OCI-LY3 (cell line): Measurements from ENCODE around the gene APLF.
A peak's percentile ranks its signal among the peaks of the same experiment; 100 is the strongest.
"Not testable (repeated sequence)": the region's sequence is repeated elsewhere in the genome, so short reads cannot be mapped to it uniquely, and the experiment has no call there.

Experiments used
- H2AFZ ChIP-seq: fragments of 200-600, 300-600 bp; shearing (Covaris generic); 2 replicates; pipeline ENCODE4 v1.6.0; 2014; ENCODE audit warnings: antibody characterized with exemption, low read depth, low read length
- H3K27ac ChIP-seq: fragments of 200-600, 300-600 bp; sonication (generic); 2 replicates; pipeline ENCODE4 v1.5.1; 2014; ENCODE audit warnings: mild to moderate bottlenecking, low read length, moderate library complexity, mixed read lengths
- H3K27me3 ChIP-seq: fragments of 200-600, 300-600 bp; sonication (generic); 2 replicates; pipeline ENCODE4 v1.6.1; 2014; ENCODE audit warnings: low read depth, low read length, mixed read lengths
- H3K36me3 ChIP-seq: fragments of 200-600, 300-600 bp; sonication (generic); replicated peaks from 2 replicates; pipeline ENCODE3; 2014; ENCODE audit warnings: low read depth, low read length, mixed read lengths
- H3K4me1 ChIP-seq: fragments of 300-600, 200-600 bp; sonication (generic); 2 replicates; pipeline ENCODE4 v1.6.1; 2014; ENCODE audit warnings: low read length, mixed read lengths
- H3K4me2 ChIP-seq: fragments of 200-600, 300-600 bp; sonication (generic); 2 replicates; pipeline ENCODE4 v1.6.1; 2014; ENCODE audit warnings: low read length, mixed read lengths
- H3K4me3 ChIP-seq: fragments of 300-600, 200-600 bp; sonication (generic); 2 replicates; pipeline ENCODE4 v1.5.1; 2014; ENCODE audit warnings: antibody characterized with exemption, mild to moderate bottlenecking, low read length, moderate library complexity
- H3K79me2 ChIP-seq: fragments of 300-600, 200-600 bp; shearing (Covaris generic); 2 replicates; pipeline ENCODE4 v1.6.1; 2014; ENCODE audit warnings: mild to moderate bottlenecking, low read length, mixed read lengths
- H3K9ac ChIP-seq: fragments of 300-600, 200-600 bp; shearing (Covaris generic); 2 replicates; pipeline ENCODE4 v1.6.0; 2014; ENCODE audit warnings: mild to moderate bottlenecking, low read length, moderate library complexity
- H3K9me3 ChIP-seq: fragments of 200-600, 300-600 bp; shearing (Covaris generic); 2 replicates; pipeline ENCODE4 v1.6.1; 2014; ENCODE audit warnings: low read length, mixed read lengths; ENCODE audit not compliant: insufficient read depth
- H4K20me1 ChIP-seq: fragments of 200-600, 300-600 bp; sonication (generic); 2 replicates; pipeline ENCODE4 v1.6.1; 2016; ENCODE audit warnings: low read length, mixed read lengths; ENCODE audit not compliant: insufficient read depth
- EZH2phosphoT487 ChIP-seq: fragments of 200-600 bp; shearing (Covaris generic); IDR thresholded peaks from 2 replicates; pipeline ENCODE4 v1.6.1; 2018; ENCODE audit warnings: antibody characterized with exemption, mixed run types, low read depth
- TF ChIP-seq, protein P1 (sequence below): fragments of 200-600, 300-600 bp; sonication (generic); IDR thresholded peaks from 2 replicates; pipeline ENCODE4 v1.5.1; 2014; ENCODE audit warnings: antibody characterized with exemption, low read length, low read depth

The APLF gene

GRCh38 chr2:68436270-68436669, 31.1 kb upstream of the APLF start:
- H3K27ac ChIP-seq = no peak overlapping the region
- H3K9me3 ChIP-seq = no peaks in the 10 kb centered on the region
- no peak overlapping the region for H3K4me2 ChIP-seq
- H3K9ac ChIP-seq = no peak overlapping the region
- no peaks in the 10 kb centered on the region for H3K27me3 ChIP-seq
- H3K4me3 ChIP-seq = no peak overlapping the region
- no peak overlapping the region for H2AFZ ChIP-seq
- H3K36me3 ChIP-seq = no peaks in the 10 kb centered on the region
- H3K79me2 ChIP-seq = peaks cover 1% of the 10 kb centered on the region; the same call in 1 of the 2 replicates
- TF ChIP-seq EZH2phosphoT487 = no peak
- TF ChIP-seq, protein P1, sequence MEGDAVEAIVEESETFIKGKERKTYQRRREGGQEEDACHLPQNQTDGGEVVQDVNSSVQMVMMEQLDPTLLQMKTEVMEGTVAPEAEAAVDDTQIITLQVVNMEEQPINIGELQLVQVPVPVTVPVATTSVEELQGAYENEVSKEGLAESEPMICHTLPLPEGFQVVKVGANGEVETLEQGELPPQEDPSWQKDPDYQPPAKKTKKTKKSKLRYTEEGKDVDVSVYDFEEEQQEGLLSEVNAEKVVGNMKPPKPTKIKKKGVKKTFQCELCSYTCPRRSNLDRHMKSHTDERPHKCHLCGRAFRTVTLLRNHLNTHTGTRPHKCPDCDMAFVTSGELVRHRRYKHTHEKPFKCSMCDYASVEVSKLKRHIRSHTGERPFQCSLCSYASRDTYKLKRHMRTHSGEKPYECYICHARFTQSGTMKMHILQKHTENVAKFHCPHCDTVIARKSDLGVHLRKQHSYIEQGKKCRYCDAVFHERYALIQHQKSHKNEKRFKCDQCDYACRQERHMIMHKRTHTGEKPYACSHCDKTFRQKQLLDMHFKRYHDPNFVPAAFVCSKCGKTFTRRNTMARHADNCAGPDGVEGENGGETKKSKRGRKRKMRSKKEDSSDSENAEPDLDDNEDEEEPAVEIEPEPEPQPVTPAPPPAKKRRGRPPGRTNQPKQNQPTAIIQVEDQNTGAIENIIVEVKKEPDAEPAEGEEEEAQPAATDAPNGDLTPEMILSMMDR = no peak
- peaks cover 47% of the 10 kb centered on the region for H3K4me1 ChIP-seq
- no peaks in the 10 kb centered on the region for H4K20me1 ChIP-seq

GRCh38 chr2:68438455-68439303, 28.7 kb upstream of the APLF start:
- TF ChIP-seq EZH2phosphoT487 = no peak
- TF ChIP-seq, protein P1 = no peak
- H2AFZ ChIP-seq = peak overlapping the region; percentile 76
- H3K4me1 ChIP-seq = peaks cover 59% of the 10 kb centered on the region

DNA sequence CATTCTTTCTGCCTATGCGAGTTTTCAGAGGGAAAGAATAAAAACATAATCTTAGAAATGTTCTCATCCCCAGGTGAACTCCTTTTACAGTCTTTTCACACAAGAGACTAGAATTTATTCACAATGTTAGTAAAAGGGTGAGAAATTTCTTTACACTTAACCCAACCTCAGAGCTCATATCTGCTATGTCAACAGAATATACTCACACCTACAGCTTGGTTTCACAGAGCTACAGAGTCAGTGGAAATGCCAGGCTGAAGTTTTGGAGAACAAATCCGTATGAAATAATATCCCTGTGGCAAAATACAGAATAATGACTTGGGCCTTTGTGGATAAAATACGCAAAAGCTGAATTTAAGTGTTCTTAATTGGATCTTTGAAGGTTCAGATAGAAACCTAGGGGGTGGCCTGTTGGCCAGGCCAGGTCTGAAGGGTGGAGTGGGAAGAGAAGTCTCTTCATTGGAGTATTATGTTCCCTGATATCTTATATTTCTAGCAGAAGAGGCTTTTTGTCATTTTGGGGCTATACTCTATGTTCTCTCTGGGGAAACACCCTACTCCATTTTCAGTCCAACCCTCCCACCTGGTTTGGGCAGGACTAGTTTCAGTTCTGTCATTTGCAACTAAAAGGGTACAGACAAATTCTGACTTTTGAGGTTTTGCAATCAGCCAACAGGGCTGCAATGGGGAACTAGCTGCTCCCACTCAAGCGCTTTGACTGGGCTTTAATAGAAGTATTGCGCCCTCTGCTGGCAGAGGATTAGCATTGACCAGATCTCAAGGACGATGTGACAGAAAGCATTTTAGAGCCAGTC, 26.0 kb upstream of the APLF start:
- Histone ChIP-seq H2AFZ (peak overlapping the region; percentile 73), H3K9ac (peak overlapping the region; percentile 69), H3K4me1 (peaks cover 47% of the 10 kb centered on the region), H3K79me2 (peaks cover 3% of the 10 kb centered on the region; the same call in 1 of the 2 replicates), H4K20me1 (no peaks in the 10 kb centered on the region), H3K27me3 (no peaks in the 10 kb centered on the region), H3K4me3 (peak overlapping the region; percentile 42), H3K36me3 (no peaks in the 10 kb centered on the region), H3K9me3 (no peaks in the 10 kb centered on the region), H3K27ac (peak overlapping the region; percentile 85), H3K4me2 (peak overlapping the region; percentile 76)
- no peak for TF ChIP-seq EZH2phosphoT487
- TF ChIP-seq, protein P1 = peak; percentile 94

More at GRCh38 chr2:68438455-68439303, 28.7 kb upstream of the APLF start:
- H3K4me3 ChIP-seq = peak overlapping the region; percentile 67
- H3K9me3 ChIP-seq = no peaks in the 10 kb centered on the region
- peak overlapping the region; percentile 91 for H3K4me2 ChIP-seq
- H3K36me3 ChIP-seq = no peaks in the 10 kb centered on the region
- peak overlapping the region; percentile 61 for H3K9ac ChIP-seq
- H3K27me3 ChIP-seq = no peaks in the 10 kb centered on the region
- H3K79me2 ChIP-seq = peaks cover 3% of the 10 kb centered on the region; the same call in 1 of the 2 replicates
- peak overlapping the region; percentile 68 for H3K27ac ChIP-seq
- H4K20me1 ChIP-seq = no peaks in the 10 kb centered on the region

DNA sequence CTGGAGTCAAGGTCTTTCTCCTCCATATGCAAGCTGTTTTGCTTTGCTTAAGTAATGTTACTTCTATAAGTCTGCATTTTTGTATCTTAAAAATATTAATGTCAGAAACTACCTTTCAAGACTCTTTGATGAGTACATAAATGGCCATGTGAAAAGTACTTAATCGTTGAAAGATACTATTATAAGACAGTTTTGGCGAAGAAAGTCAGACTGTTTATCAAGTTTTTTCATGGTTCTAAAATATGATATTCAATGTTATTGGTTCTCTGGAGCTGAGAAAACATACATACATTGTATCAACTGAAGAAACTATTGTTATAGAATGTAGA, 25.4 kb upstream of the APLF start:
- peaks cover 47% of the 10 kb centered on the region for H3K4me1 ChIP-seq
- peak overlapping the region; percentile 36; the same call in 1 of the 2 replicates for H3K4me3 ChIP-seq
- peak overlapping the region; percentile 73 for H2AFZ ChIP-seq
- no peaks in the 10 kb centered on the region for H3K27me3 ChIP-seq
- no peaks in the 10 kb centered on the region for H4K20me1 ChIP-seq
- H3K4me2 ChIP-seq = peak overlapping the region; percentile 57
- no peak overlapping the region for H3K27ac ChIP-seq
- peaks cover 3% of the 10 kb centered on the region; the same call in 1 of the 2 replicates for H3K79me2 ChIP-seq
- no peaks in the 10 kb centered on the region for H3K36me3 ChIP-seq
- peak overlapping the region; percentile 45 for H3K9ac ChIP-seq
- no peak for TF ChIP-seq EZH2phosphoT487
- H3K9me3 ChIP-seq = no peaks in the 10 kb centered on the region

DNA sequence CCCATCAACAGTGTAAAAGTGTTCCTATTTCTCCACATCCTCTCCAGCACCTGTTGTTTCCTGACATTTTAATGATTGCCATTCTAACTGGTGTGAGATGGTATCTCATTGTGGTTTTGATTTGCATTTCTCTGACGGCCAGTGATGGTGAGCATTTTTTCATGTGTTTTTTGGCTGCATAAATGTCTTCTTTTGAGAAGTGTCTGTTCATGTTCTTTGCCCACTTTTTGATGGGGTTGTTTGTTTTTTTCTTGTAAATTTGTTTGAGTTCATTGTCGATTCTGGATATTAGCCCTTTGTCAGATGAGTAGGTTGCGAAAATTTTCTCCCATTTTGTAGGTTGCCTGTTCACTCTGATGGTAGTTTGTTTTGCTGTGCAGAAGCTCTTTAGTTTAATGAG, 21.0 kb upstream of the APLF start:
- not testable (repeated sequence) for H3K9ac ChIP-seq, H3K79me2 ChIP-seq, H2AFZ ChIP-seq, H3K36me3 ChIP-seq, H3K9me3 ChIP-seq, H4K20me1 ChIP-seq, H3K27ac ChIP-seq, H3K4me1 ChIP-seq, H3K4me3 ChIP-seq, H3K4me2 ChIP-seq, H3K27me3 ChIP-seq
